Measurements from ENCODE around the gene NECTIN1.

The NECTIN1 gene

GRCh38 chr11:119720311-119720913, 8.6 kb downstream of the NECTIN1 start:
- DNase-seq (ENCODE audit: low read depth in 2 of 2): no peak
- TF ChIP-seq, protein P1, sequence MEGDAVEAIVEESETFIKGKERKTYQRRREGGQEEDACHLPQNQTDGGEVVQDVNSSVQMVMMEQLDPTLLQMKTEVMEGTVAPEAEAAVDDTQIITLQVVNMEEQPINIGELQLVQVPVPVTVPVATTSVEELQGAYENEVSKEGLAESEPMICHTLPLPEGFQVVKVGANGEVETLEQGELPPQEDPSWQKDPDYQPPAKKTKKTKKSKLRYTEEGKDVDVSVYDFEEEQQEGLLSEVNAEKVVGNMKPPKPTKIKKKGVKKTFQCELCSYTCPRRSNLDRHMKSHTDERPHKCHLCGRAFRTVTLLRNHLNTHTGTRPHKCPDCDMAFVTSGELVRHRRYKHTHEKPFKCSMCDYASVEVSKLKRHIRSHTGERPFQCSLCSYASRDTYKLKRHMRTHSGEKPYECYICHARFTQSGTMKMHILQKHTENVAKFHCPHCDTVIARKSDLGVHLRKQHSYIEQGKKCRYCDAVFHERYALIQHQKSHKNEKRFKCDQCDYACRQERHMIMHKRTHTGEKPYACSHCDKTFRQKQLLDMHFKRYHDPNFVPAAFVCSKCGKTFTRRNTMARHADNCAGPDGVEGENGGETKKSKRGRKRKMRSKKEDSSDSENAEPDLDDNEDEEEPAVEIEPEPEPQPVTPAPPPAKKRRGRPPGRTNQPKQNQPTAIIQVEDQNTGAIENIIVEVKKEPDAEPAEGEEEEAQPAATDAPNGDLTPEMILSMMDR (IDR thresholded peaks at IDR 0.05; ENCODE audit: low read depth, low read length): no peak
- no peak overlapping the region for H3K4me3 ChIP-seq (replicated peaks in 1 of 2; ENCODE audit: low read depth in 2 of 2, low read length in 2 of 2)

DNA sequence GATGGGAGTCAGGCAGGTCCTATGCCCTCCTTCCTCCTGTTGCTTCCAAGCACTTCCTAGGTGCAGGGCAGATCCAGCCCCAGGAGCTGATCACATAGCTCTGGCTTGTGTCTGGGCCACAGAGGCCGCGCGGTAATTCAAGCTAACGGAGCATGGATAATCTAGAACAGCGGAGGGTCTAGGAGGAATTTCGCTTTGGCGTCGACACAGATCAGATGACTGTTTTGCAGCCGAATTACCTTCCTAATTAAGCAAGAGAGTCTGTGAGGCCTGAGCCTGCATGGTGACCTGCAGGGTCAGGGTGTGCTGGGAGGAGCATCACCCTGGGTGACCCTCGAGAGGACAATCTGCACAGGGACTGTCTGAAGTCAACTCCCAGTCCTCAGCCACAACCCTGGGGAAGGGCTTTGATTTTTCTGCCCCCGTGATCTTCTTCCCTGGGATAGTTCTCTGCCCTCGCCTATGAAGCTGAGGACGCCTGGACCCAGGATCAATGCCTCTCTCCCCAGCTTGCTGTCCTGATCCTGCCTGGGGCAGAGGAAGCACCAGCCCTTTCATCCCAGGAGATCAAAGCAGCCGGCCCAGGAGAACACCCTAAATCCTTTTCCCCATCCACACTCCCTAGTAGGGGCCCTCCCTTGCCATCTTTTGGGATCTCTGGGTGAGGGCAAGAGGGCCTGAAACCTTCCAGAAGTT, 11.0 kb downstream of the NECTIN1 start:
- no peak for DNase-seq (ENCODE audit: low read depth in 2 of 2)
- TF ChIP-seq, protein P1 (IDR thresholded peaks at IDR 0.05; ENCODE audit: low read depth, low read length): no peak

GRCh38 chr11:119716582-119717498, 12.2 kb downstream of the NECTIN1 start:
- no peak overlapping the region for H3K4me3 ChIP-seq (replicated peaks in 1 of 2; ENCODE audit: low read depth in 2 of 2, low read length in 2 of 2)
- no peak for DNase-seq (ENCODE audit: low read depth in 2 of 2)
- TF ChIP-seq, protein P1 (IDR thresholded peaks at IDR 0.05; ENCODE audit: low read depth, low read length): no peak

More for the DNA sequence above, 11.0 kb downstream of the NECTIN1 start:
- H3K4me3 ChIP-seq (replicated peaks in 1 of 2; ENCODE audit: low read depth in 2 of 2, low read length in 2 of 2): no peak overlapping the region

DNA sequence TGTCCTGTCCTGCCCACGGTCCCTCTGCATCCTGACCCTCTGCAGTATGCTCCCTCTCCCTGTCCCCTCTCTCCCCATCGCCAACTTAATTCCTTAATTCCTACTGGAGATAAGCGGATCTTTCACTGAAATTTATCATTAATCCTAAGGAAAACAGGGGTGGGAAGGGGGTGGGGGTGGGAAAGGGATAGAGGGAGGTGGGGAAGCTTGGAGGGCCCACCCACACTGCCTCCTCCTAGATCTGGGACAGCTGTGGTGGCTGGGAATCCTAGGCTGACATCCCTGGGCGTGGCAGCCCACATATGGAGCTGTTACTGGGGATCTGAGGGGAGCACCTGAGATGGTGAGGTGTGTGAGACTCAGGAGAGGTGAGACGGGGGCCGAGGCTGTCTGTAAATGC, 14.4 kb downstream of the NECTIN1 start:
- DNase-seq (ENCODE audit: low read depth in 2 of 2): no peak
- H3K4me3 ChIP-seq (replicated peaks in 1 of 2; ENCODE audit: low read depth in 2 of 2, low read length in 2 of 2): no peak overlapping the region
- TF ChIP-seq, protein P1 (IDR thresholded peaks at IDR 0.05; ENCODE audit: low read depth, low read length): no peak

DNA sequence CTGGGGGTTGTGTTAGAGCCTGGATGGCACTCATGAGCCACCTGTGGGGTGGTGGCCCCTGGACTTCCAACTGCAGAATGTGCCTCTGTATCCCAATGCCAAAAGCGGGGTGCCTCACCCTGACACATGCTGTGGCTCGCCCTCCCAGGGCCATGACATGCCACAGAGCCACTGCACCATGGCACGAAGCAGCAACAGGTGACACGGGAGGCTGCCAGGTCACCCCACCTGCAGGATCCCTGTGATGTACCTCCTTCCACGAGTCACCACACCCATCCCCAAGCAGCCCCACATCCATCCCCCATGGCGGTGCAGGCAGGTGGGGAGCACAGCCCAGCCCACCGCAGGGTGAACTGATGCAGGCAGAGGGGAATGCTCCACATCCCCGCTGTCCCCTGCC, 14.8 kb downstream of the NECTIN1 start:
- TF ChIP-seq, protein P1 (IDR thresholded peaks at IDR 0.05; ENCODE audit: low read depth, low read length): no peak
- DNase-seq (ENCODE audit: low read depth in 2 of 2): no peak
- no peak overlapping the region for H3K4me3 ChIP-seq (replicated peaks in 1 of 2; ENCODE audit: low read depth in 2 of 2, low read length in 2 of 2)

- DNase-seq (ENCODE audit: low read depth in 2 of 2): no peak
- TF ChIP-seq, protein P1 (IDR thresholded peaks at IDR 0.05; ENCODE audit: low read depth, low read length): no peak
- H3K4me3 ChIP-seq (replicated peaks in 1 of 2; ENCODE audit: low read depth in 2 of 2, low read length in 2 of 2): no peak overlapping the region
These were observed 15.5 kb downstream of the NECTIN1 start for GRCh38 chr11:119713359-119714040.

Measured in cardiac fibroblast (primary cell).